HG03175 (cell line): ENCODE results near the gene MCM10.

Source experiments
- ATAC-seq: cut with Tn5 transposase; IDR thresholded peaks from one replicate; pipeline ENCODE4 v1.9.1; 2021; ENCODE audit warnings: mild to moderate bottlenecking, moderate library complexity; ENCODE audit not compliant: unreplicated experiment

The MCM10 gene

GRCh38 chr10:13256627-13257026 lies 95.3 kb downstream of the MCM10 start:
- ATAC-seq, result no peak

GRCh38 chr10:13257621-13258140 lies 96.3 kb downstream of the MCM10 start:
- no peak for ATAC-seq
